HepG2 (cell line): Measurements from ENCODE around the gene RPL11. TPM values are rescaled to one million over a fixed set of nuclear protein-coding genes. Genes with fewer than 3 reads are reported as not detected.

Source experiments
- ATAC-seq: fragments of 200-7000 bp; cut with Tn5 transposase; 3 replicates; pipeline ENCODE4 v1.9.1; 2020; ENCODE audit warnings: mild to moderate bottlenecking, moderate library complexity
- BruUV-seq: library from RNA; stranded (reverse); fragments of 400-500 nt; replicated peaks from 2 replicates; lab custom pipeline; 2021; lab: Mats Ljungman, UMichigan
- CTCF ChIA-PET: fragments of 300-600 bp; formaldehyde crosslinking; extraction: SDS; loops from one replicate; lab custom pipeline; 2021; ENCODE audit warnings: low total read pairs, inconsistent platforms, low intra/inter-chr PET ratio; lab: Yijun Ruan, JAX
- POLR2A ChIA-PET: fragments of 350-600 bp; sonication (Branson Sonifier 250); formaldehyde crosslinking; loops from one replicate; lab custom pipeline; 2020; ENCODE audit warnings: antibody characterized with exemption, inconsistent platforms; lab: Yijun Ruan, JAX
- DNase-seq: peaks from one replicate; pipeline ENCODE4 v3.0.0-alpha.2; 2015; ENCODE audit warnings: low spot score
- FAIRE-seq: peaks from 3 replicates; lab custom pipeline; 2011; peaks lifted over from hg19 to GRCh38; lab: Jason Lieb, UNC
- H2AFZ ChIP-seq: one replicate; pipeline ENCODE4 v1.6.1; 2011; ENCODE audit warnings: low read length, inconsistent platforms
- H3K27ac ChIP-seq: fragments of 300-600 bp; 3 replicates; pipeline ENCODE4 v1.8.0; 2011; ENCODE audit warnings: mixed run types, mild to moderate bottlenecking, mixed read lengths, low read length, inconsistent platforms; ENCODE audit not compliant: insufficient read depth; ENCODE audit errors: extremely low read length
- H3K27me3 ChIP-seq, 2 experiments: fragments of 200-600 bp in 1 of 2; 2 replicates in 1 of 2; 3 replicates in 1 of 2; pipeline versions ENCODE4 v1.6.0 to v1.8.0; 2011; ENCODE audit warnings: low read length in 2 of 2, mild to moderate bottlenecking in 2 of 2, moderate library complexity in 2 of 2, inconsistent platforms in 1 of 2; ENCODE audit not compliant: insufficient read depth in 2 of 2, control insufficient read depth in 1 of 2
- H3K36me3 ChIP-seq, 2 experiments: fragments of 200-600 bp in 1 of 2; replicated peaks in 1 of 2; 2 replicates in 1 of 2; 3 replicates in 1 of 2; pipeline versions ENCODE4 v1.5.1 to v1.8.0; 2011; ENCODE audit warnings: low read length in 2 of 2, inconsistent platforms in 1 of 2; ENCODE audit not compliant: insufficient read depth in 2 of 2, control insufficient read depth in 1 of 2
- H3K4me1 ChIP-seq: 2 replicates; pipeline ENCODE4 v1.5.1; 2012; ENCODE audit warnings: low read length, inconsistent platforms; ENCODE audit not compliant: insufficient read depth
- H3K4me2 ChIP-seq: 2 replicates; pipeline ENCODE4 v1.6.0; 2011; ENCODE audit warnings: low read depth, low read length, inconsistent platforms
- H3K4me3 ChIP-seq, 3 experiments: fragments of 200-600 bp in 1 of 3; sonication (generic), shearing (Covaris generic) in 1 of 3; replicated peaks in 1 of 3; 2 replicates each; pipeline ENCODE4 v1.5.1; 2011 to 2016; ENCODE audit warnings: low read length in 3 of 3, inconsistent platforms in 2 of 3, low read depth in 2 of 3, mild to moderate bottlenecking in 2 of 3, control low read depth in 1 of 3, mixed read lengths in 1 of 3; ENCODE audit not compliant: insufficient read depth in 1 of 3
- H3K79me2 ChIP-seq: one replicate; pipeline ENCODE4 v1.6.1; 2011; ENCODE audit warnings: low read length, inconsistent platforms; ENCODE audit not compliant: insufficient read depth
- H3K9ac ChIP-seq: 2 replicates; pipeline ENCODE4 v1.6.0; 2011; ENCODE audit warnings: mild to moderate bottlenecking, low read depth, low read length, inconsistent platforms; ENCODE audit not compliant: insufficient read depth
- H3K9me3 ChIP-seq: 2 replicates; pipeline ENCODE4 v1.5.1; 2012; ENCODE audit warnings: mild to moderate bottlenecking, low read length
- H4K20me1 ChIP-seq: 2 replicates; pipeline ENCODE4 v1.6.0; 2011; ENCODE audit warnings: inconsistent platforms, mild to moderate bottlenecking, low read length, moderate library complexity; ENCODE audit not compliant: insufficient read depth
- ATF7 ChIP-seq, 2 experiments: fragments of 450-650 bp in 1 of 2; sonication (generic) in 1 of 2; formaldehyde crosslinking in 1 of 2; IDR thresholded peaks; 2 replicates each; pipeline versions ENCODE4 v1.4.0 to v1.6.1; 2016 to 2020; ENCODE audit warnings: antibody characterized with exemption in 1 of 2, mild to moderate bottlenecking in 1 of 2, missing genetic modification reagents in 1 of 2
- BORCS8-MEF2B ChIP-seq: sonication (generic); formaldehyde crosslinking; IDR thresholded peaks from 2 replicates; pipeline ENCODE4 v1.8.0; 2022; ENCODE audit warnings: mild to moderate bottlenecking, missing genetic modification reagents
- GZF1 ChIP-seq: sonication (generic); formaldehyde crosslinking; IDR thresholded peaks from 2 replicates; pipeline ENCODE4 v1.5.1; 2020; ENCODE audit warnings: mild to moderate bottlenecking, missing genetic modification reagents
- HDAC2 ChIP-seq: sonication (generic); formaldehyde crosslinking; IDR thresholded peaks from 2 replicates; pipeline ENCODE4 v1.4.0; 2020; ENCODE audit warnings: missing genetic modification reagents
- KMT2A ChIP-seq: sonication (generic); formaldehyde crosslinking; IDR thresholded peaks from 2 replicates; pipeline ENCODE4 v1.4.0; 2020; ENCODE audit warnings: missing genetic modification reagents
- MEIS1 ChIP-seq: sonication (generic); formaldehyde crosslinking; IDR thresholded peaks from 2 replicates; pipeline ENCODE4 v1.9.0; 2021; ENCODE audit warnings: mild to moderate bottlenecking, missing genetic modification reagents, moderate library complexity, borderline replicate concordance
- NPAS2 ChIP-seq: sonication (generic); formaldehyde crosslinking; IDR thresholded peaks from 2 replicates; pipeline ENCODE4 v1.8.0; 2022; ENCODE audit warnings: mild to moderate bottlenecking, missing genetic modification reagents, borderline replicate concordance
- TSC22D2 ChIP-seq: sonication (generic); formaldehyde crosslinking; IDR thresholded peaks from 2 replicates; pipeline ENCODE4 v1.5.1; 2020; ENCODE audit warnings: missing genetic modification reagents, mild to moderate bottlenecking, borderline replicate concordance
- ZFP41 ChIP-seq: sonication (generic); formaldehyde crosslinking; IDR thresholded peaks from 2 replicates; pipeline ENCODE4 v1.4.0; 2020; ENCODE audit warnings: mild to moderate bottlenecking, missing genetic modification reagents, borderline replicate concordance
- ZNF607 ChIP-seq: sonication (generic); formaldehyde crosslinking; IDR thresholded peaks from 2 replicates; pipeline ENCODE4 v1.5.1; 2020; ENCODE audit warnings: missing genetic modification reagents, mild to moderate bottlenecking, borderline replicate concordance
- ZNF703 ChIP-seq: sonication (generic); formaldehyde crosslinking; IDR thresholded peaks from 2 replicates; pipeline ENCODE4 v1.5.1; 2020; ENCODE audit warnings: missing genetic modification reagents, mild to moderate bottlenecking, moderate library complexity, borderline replicate concordance
- ZNF724P ChIP-seq: sonication (generic); formaldehyde crosslinking; IDR thresholded peaks from 2 replicates; pipeline ENCODE4 v1.8.0; 2022; ENCODE audit warnings: missing genetic modification reagents, borderline replicate concordance
- ZNF781 ChIP-seq: sonication (generic); formaldehyde crosslinking; IDR thresholded peaks from 2 replicates; pipeline ENCODE4 v1.5.1; 2020; ENCODE audit warnings: borderline replicate concordance, mild to moderate bottlenecking, missing genetic modification reagents; ENCODE audit errors: not compliant biosample characterization
- WGBS: methylation state at CpG from one replicate; pipeline ENCODE4 v1.1.6; 2017; ENCODE audit warnings: low lambda C conversion rate; 5-methylcytosine and 5-hydroxymethylcytosine counted together
- in situ Hi-C: cut with HindIII; loops from 2 replicates; pipeline ENCODE4 v1.10.0; 2017; ENCODE audit warnings: low pct_unique_long_range_greater_than_20kb; ENCODE audit not compliant: extremely low pct_ligation_motif_present
- intact Hi-C: fragments of 100-400 bp; cut with micrococcal nuclease; formaldehyde crosslinking; loops from one replicate; pipeline ENCODE4 v1.10.0; 2022; ENCODE audit not compliant: unreplicated experiment
- polyA plus RNA-seq, 8 experiments: library from polyadenylated mRNA; depleted of rRNA in 3 of 8; stranded (reverse) in 7 of 8; unstranded in 1 of 8; fragments of >200 nt; fragmentation: Illumina TruSeq in 4 of 8; extraction: Trizol in 4 of 8; gene quantifications; 2 replicates each; pipeline versions ENCODE4 v1.2.1 to v1.2.3, GENCODE V29; 2011 to 2016; ENCODE audit warnings: low read depth in 4 of 8, missing spikeins in 1 of 8, mixed read lengths in 1 of 8; ENCODE audit not compliant: insufficient read depth in 1 of 8
- total RNA-seq, 5 experiments: library from RNA; depleted of rRNA; stranded (reverse); fragments of >200 nt; fragmentation: Illumina TruSeq; extraction: Trizol; gene quantifications; 2 replicates each; pipeline ENCODE4 v1.2.3, GENCODE V29; 2016; ENCODE audit warnings: low read depth in 1 of 5
- TF ChIP-seq, protein P1 (sequence below): sonication (generic); formaldehyde crosslinking; IDR thresholded peaks from 2 replicates; pipeline ENCODE4 v1.4.0; 2020; ENCODE audit warnings: mild to moderate bottlenecking, missing genetic modification reagents, borderline replicate concordance
- TF ChIP-seq, protein P2 (sequence below): sonication (generic); formaldehyde crosslinking; IDR thresholded peaks from 2 replicates; pipeline ENCODE4 v1.5.0; 2020; ENCODE audit warnings: mild to moderate bottlenecking, missing genetic modification reagents
- TF ChIP-seq, protein P3 (sequence below): sonication (generic); formaldehyde crosslinking; IDR thresholded peaks from 2 replicates; pipeline ENCODE4 v1.4.0; 2020; ENCODE audit warnings: mild to moderate bottlenecking, missing genetic modification reagents

The RPL11 gene
- total and polyA plus RNA-seq, 2 of the 13 experiments (the other 11 are each of a cell fraction or from before 2014, with no cell fraction given), result 1,682 to 2,010 TPM

DNA sequence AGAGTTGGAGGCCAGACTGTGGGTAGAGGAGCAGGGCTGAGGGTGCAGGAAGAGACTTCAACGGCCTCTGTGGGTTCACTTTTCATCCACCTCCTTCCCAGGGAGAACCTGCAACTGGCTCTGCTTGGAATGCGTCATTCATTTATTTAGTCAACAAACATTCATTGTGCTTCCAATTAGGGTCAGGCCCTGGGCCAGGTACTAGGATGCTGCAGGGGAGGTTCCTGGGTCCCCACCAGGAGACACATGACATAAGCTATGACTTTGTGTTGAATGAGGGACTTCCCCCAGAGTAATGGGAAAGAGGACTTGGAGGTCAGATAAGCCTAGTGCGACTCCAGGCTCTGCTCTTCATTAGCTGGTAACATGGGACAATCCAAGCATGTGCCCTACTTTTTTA, 46.3 kb upstream of the RPL11 start (continued):
- TF ChIP-seq ZNF781 (CRISPR knock-in tag) (no peak), ZNF607 (CRISPR knock-in tag) (no peak), TSC22D2 (CRISPR knock-in tag) (no peak)

DNA sequence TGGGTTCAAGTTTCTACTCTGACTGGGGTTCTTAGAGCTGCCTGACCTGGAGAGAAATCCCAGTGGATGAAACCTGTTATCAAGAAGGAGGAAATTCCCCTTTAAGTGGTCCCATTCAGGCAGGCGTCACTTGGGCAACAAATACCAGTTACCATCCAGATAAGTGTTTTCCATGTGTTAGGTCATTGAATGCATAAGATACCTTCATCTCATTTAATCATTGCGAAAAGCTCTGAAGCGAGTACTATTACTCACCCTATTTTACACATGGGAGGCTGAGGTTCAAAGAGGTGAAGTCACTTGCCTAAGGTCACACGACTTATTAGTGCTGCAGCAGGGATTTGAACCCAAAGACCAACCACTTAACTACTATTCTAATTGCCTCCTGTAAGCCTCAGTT, 45.5 kb upstream of the RPL11 start:
- Histone ChIP-seq H3K4me1 (peaks cover 14% of the 10 kb centered on the region; the same call in 1 of the 2 replicates), H3K4me3 (no peak overlapping the region), H3K79me2 (no peaks in the 10 kb centered on the region), H3K9ac (no peak overlapping the region), H2AFZ (no peak overlapping the region), H3K36me3 (no peaks in the 10 kb centered on the region), H4K20me1 (no peaks in the 10 kb centered on the region), H3K27me3 (peaks cover 8 to 35% of the 10 kb centered on the region in 2 experiments; a peak in 3 of 5 replicates), H3K4me2 (no peak overlapping the region), H3K27ac (no peak overlapping the region), H3K9me3 (no peaks in the 10 kb centered on the region)
- BruUV-seq, result no TSS peak
- ChIA-PET POLR2A (no interaction called here), CTCF (no interaction called here)
- in situ Hi-C loops (no loop called here), intact Hi-C loops (no loop called here)
- DNase-seq, result no peak
- no peak for FAIRE-seq
- 15% methylated on average over 4 of the region's 4 CpGs for WGBS
- no peak for ATAC-seq
- TF ChIP-seq, protein P1, sequence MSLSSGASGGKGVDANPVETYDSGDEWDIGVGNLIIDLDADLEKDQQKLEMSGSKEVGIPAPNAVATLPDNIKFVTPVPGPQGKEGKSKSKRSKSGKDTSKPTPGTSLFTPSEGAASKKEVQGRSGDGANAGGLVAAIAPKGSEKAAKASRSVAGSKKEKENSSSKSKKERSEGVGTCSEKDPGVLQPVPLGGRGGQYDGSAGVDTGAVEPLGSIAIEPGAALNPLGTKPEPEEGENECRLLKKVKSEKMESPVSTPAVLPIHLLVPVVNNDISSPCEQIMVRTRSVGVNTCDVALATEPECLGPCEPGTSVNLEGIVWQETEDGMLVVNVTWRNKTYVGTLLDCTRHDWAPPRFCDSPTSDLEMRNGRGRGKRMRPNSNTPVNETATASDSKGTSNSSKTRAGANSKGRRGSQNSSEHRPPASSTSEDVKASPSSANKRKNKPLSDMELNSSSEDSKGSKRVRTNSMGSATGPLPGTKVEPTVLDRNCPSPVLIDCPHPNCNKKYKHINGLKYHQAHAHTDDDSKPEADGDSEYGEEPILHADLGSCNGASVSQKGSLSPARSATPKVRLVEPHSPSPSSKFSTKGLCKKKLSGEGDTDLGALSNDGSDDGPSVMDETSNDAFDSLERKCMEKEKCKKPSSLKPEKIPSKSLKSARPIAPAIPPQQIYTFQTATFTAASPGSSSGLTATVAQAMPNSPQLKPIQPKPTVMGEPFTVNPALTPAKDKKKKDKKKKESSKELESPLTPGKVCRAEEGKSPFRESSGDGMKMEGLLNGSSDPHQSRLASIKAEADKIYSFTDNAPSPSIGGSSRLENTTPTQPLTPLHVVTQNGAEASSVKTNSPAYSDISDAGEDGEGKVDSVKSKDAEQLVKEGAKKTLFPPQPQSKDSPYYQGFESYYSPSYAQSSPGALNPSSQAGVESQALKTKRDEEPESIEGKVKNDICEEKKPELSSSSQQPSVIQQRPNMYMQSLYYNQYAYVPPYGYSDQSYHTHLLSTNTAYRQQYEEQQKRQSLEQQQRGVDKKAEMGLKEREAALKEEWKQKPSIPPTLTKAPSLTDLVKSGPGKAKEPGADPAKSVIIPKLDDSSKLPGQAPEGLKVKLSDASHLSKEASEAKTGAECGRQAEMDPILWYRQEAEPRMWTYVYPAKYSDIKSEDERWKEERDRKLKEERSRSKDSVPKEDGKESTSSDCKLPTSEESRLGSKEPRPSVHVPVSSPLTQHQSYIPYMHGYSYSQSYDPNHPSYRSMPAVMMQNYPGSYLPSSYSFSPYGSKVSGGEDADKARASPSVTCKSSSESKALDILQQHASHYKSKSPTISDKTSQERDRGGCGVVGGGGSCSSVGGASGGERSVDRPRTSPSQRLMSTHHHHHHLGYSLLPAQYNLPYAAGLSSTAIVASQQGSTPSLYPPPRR (CRISPR knock-in tag), result no peak
- no peak for TF ChIP-seq BORCS8-MEF2B (CRISPR knock-in tag)
- TF ChIP-seq ZFP41 (CRISPR knock-in tag), result no peak
- no peak for TF ChIP-seq ATF7 (IDR thresholded peaks at IDR 0.05)
- TF ChIP-seq ATF7 (CRISPR knock-in tag; IDR thresholded peaks at IDR 0.05), result no peak
- TF ChIP-seq MEIS1 (CRISPR knock-in tag), result no peak
- TF ChIP-seq, protein P2, sequence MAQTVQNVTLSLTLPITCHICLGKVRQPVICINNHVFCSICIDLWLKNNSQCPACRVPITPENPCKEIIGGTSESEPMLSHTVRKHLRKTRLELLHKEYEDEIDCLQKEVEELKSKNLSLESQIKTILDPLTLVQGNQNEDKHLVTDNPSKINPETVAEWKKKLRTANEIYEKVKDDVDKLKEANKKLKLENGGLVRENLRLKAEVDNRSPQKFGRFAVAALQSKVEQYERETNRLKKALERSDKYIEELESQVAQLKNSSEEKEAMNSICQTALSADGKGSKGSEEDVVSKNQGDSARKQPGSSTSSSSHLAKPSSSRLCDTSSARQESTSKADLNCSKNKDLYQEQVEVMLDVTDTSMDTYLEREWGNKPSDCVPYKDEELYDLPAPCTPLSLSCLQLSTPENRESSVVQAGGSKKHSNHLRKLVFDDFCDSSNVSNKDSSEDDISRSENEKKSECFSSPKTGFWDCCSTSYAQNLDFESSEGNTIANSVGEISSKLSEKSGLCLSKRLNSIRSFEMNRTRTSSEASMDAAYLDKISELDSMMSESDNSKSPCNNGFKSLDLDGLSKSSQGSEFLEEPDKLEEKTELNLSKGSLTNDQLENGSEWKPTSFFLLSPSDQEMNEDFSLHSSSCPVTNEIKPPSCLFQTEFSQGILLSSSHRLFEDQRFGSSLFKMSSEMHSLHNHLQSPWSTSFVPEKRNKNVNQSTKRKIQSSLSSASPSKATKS (CRISPR knock-in tag), result no peak
- no peak for TF ChIP-seq KMT2A
- TF ChIP-seq GZF1, result no peak
- TF ChIP-seq ZNF703 (CRISPR knock-in tag), result no peak
- no peak for TF ChIP-seq HDAC2 (CRISPR knock-in tag)
- TF ChIP-seq NPAS2 (CRISPR knock-in tag), result no peak
- TF ChIP-seq ZNF724P, result no peak
- TF ChIP-seq, protein P3, sequence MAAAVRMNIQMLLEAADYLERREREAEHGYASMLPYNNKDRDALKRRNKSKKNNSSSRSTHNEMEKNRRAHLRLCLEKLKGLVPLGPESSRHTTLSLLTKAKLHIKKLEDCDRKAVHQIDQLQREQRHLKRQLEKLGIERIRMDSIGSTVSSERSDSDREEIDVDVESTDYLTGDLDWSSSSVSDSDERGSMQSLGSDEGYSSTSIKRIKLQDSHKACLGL (CRISPR knock-in tag), result no peak
